Neural progenitor cell (in vitro differentiated cells): ENCODE results near the gene PRDM15. TPM values are rescaled to one million over a fixed set of nuclear protein-coding genes. Genes with fewer than 3 reads are reported as not detected.

Experiments
- DNase-seq: peaks from one replicate; pipeline ENCODE4 v3.0.0-alpha.2; 2016; ENCODE audit warnings: low spot score
- H2AFZ ChIP-seq: fragments of 200-600 bp; sonication (generic); replicated peaks from 2 replicates; pipeline ENCODE4 v1.6.1; 2016; ENCODE audit warnings: antibody characterized with exemption
- H3F3A ChIP-seq: fragments of 200-600 bp; sonication (generic); 2 replicates; pipeline ENCODE4 v1.6.1; 2016; ENCODE audit warnings: antibody characterized with exemption, low read depth
- H3K27ac ChIP-seq: fragments of 200-600 bp; sonication (generic); 2 replicates; pipeline ENCODE4 v1.5.1; 2016; ENCODE audit warnings: mild to moderate bottlenecking
- H3K27me3 ChIP-seq: fragments of 200-600 bp; sonication (generic); 2 replicates; pipeline ENCODE4 v1.6.1; 2016; ENCODE audit warnings: mild to moderate bottlenecking, moderate library complexity
- H3K36me3 ChIP-seq: fragments of 200-600 bp; sonication (generic); 2 replicates; pipeline ENCODE4 v1.5.1; 2016
- H3K4me1 ChIP-seq: fragments of 200-600 bp; sonication (generic); 2 replicates; pipeline ENCODE4 v1.6.1; 2016; ENCODE audit warnings: mixed run types
- H3K4me2 ChIP-seq: fragments of 200-600 bp; sonication (generic); 2 replicates; pipeline ENCODE4 v1.6.1; 2016
- H3K4me3 ChIP-seq: fragments of 200-600 bp; sonication (generic); 2 replicates; pipeline ENCODE4 v1.5.1; 2016
- H3K79me2 ChIP-seq: fragments of 200-600 bp; sonication (generic); 2 replicates; pipeline ENCODE4 v1.6.1; 2016; ENCODE audit warnings: low read depth
- H3K9ac ChIP-seq: fragments of 200-600 bp; sonication (generic); 2 replicates; pipeline ENCODE4 v1.6.1; 2016
- H3K9me3 ChIP-seq: fragments of 200-600 bp; sonication (generic); 2 replicates; pipeline ENCODE4 v1.5.1; 2016; ENCODE audit warnings: low read depth
- H4K20me1 ChIP-seq: fragments of 200-600 bp; sonication (generic); 2 replicates; pipeline ENCODE4 v1.6.1; 2016; ENCODE audit warnings: low read depth
- H3K27ac Mint-ChIP-seq: 3 replicates; pipeline ENCODE4 v1.8.0; 2021; ENCODE audit warnings: mixed read lengths
- H3K27me3 Mint-ChIP-seq: 2 replicates; pipeline ENCODE4 v1.8.0; 2022; ENCODE audit warnings: low read depth, mild to moderate bottlenecking, inconsistent platforms, moderate library complexity, mixed read lengths; ENCODE audit not compliant: insufficient read depth
- H3K36me3 Mint-ChIP-seq: 3 replicates; pipeline ENCODE4 v1.8.0; 2021; ENCODE audit warnings: mixed read lengths
- H3K4me1 Mint-ChIP-seq: 3 replicates; pipeline ENCODE4 v1.8.0; 2021; ENCODE audit warnings: mixed read lengths
- H3K4me3 Mint-ChIP-seq: 3 replicates; pipeline ENCODE4 v1.8.0; 2021; ENCODE audit warnings: mild to moderate bottlenecking, moderate library complexity, mixed read lengths
- H3K9me3 Mint-ChIP-seq: 3 replicates; pipeline ENCODE4 v1.8.0; 2020; ENCODE audit warnings: mixed read lengths
- EZH2 ChIP-seq: fragments of 200-600 bp; sonication (generic); IDR thresholded peaks from 2 replicates; pipeline ENCODE4 v1.6.1; 2017; ENCODE audit warnings: antibody characterized with exemption, mild to moderate bottlenecking, moderate library complexity
- EZH2phosphoT487 ChIP-seq: fragments of 200-600 bp; sonication (generic); IDR thresholded peaks from 2 replicates; pipeline ENCODE4 v1.6.1; 2017; ENCODE audit warnings: antibody characterized with exemption
- total RNA-seq: library from RNA; depleted of rRNA; stranded (reverse); fragments of >200 nt; gene quantifications from 2 replicates; pipeline ENCODE4 v1.2.3, GENCODE V29; 2015; ENCODE audit warnings: low replicate concordance
- TF ChIP-seq, protein P1 (sequence below): fragments of 200-600 bp; sonication (generic); IDR thresholded peaks from 2 replicates; pipeline ENCODE4 v1.5.1; 2017; ENCODE audit warnings: antibody characterized with exemption, mild to moderate bottlenecking

PRDM15 gene
- total RNA-seq, 1 donor from 2014 or later = 9.0 TPM

- Histone ChIP-seq H3K4me2 (no peak overlapping the region), H2AFZ (no peak overlapping the region), H4K20me1 (no peaks in the 10 kb centered on the region), H3K4me1 (no peaks in the 10 kb centered on the region), H3K27ac (no peak overlapping the region), H3K9ac (no peak overlapping the region), H3K9me3 (no peaks in the 10 kb centered on the region), H3K4me3 (no peak overlapping the region), H3K36me3 (no peaks in the 10 kb centered on the region), H3K79me2 (no peaks in the 10 kb centered on the region), H3F3A (peaks cover 2% of the 10 kb centered on the region), H3K27me3 (no peaks in the 10 kb centered on the region)
- Mint-ChIP-seq H3K36me3 (peaks cover 11% of the 10 kb centered on the region), H3K4me3 (no peak overlapping the region), H3K9me3 (no peaks in the 10 kb centered on the region), H3K27me3 (no peaks in the 10 kb centered on the region), H3K4me1 (peaks cover 11% of the 10 kb centered on the region), H3K27ac (peak overlapping the region; percentile 5)
- TF ChIP-seq, protein P1, sequence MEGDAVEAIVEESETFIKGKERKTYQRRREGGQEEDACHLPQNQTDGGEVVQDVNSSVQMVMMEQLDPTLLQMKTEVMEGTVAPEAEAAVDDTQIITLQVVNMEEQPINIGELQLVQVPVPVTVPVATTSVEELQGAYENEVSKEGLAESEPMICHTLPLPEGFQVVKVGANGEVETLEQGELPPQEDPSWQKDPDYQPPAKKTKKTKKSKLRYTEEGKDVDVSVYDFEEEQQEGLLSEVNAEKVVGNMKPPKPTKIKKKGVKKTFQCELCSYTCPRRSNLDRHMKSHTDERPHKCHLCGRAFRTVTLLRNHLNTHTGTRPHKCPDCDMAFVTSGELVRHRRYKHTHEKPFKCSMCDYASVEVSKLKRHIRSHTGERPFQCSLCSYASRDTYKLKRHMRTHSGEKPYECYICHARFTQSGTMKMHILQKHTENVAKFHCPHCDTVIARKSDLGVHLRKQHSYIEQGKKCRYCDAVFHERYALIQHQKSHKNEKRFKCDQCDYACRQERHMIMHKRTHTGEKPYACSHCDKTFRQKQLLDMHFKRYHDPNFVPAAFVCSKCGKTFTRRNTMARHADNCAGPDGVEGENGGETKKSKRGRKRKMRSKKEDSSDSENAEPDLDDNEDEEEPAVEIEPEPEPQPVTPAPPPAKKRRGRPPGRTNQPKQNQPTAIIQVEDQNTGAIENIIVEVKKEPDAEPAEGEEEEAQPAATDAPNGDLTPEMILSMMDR = no peak
- TF ChIP-seq EZH2 = no peak
- no peak for TF ChIP-seq EZH2phosphoT487
- DNase-seq = no peak
Observed at GRCh38 chr21:41819856-41820281, 59.3 kb downstream of the PRDM15 start.

GRCh38 chr21:41819236-41819855 lies 59.8 kb downstream of the PRDM15 start:
- TF ChIP-seq EZH2phosphoT487 (no peak), EZH2 (no peak)
- TF ChIP-seq, protein P1 = no peak
- H3K27ac Mint-ChIP-seq = peak overlapping the region; percentile 60

GRCh38 chr21:41817877-41818855 lies 61.0 kb downstream of the PRDM15 start:
- no peak overlapping the region for H3K27ac Mint-ChIP-seq
- no peaks in the 10 kb centered on the region for H3K27me3 Mint-ChIP-seq
- H3K9me3 Mint-ChIP-seq = no peaks in the 10 kb centered on the region
- no peaks in the 10 kb centered on the region for H3K9me3 ChIP-seq
- no peaks in the 10 kb centered on the region for H3K79me2 ChIP-seq
- peaks cover 11% of the 10 kb centered on the region for H3K4me1 Mint-ChIP-seq
- no peaks in the 10 kb centered on the region for H4K20me1 ChIP-seq
- no peak overlapping the region for H3K9ac ChIP-seq
- H3K4me2 ChIP-seq = no peak overlapping the region
- TF ChIP-seq, protein P1 = no peak
- TF ChIP-seq EZH2 = no peak
- TF ChIP-seq EZH2phosphoT487 = no peak
- no peak overlapping the region for H3K4me3 ChIP-seq
- no peaks in the 10 kb centered on the region for H3K36me3 ChIP-seq
- H3K4me3 Mint-ChIP-seq = no peak overlapping the region
- peaks cover 7% of the 10 kb centered on the region for H3K36me3 Mint-ChIP-seq
- no peaks in the 10 kb centered on the region for H3K27me3 ChIP-seq
- no peak overlapping the region for H3K27ac ChIP-seq
- no peak overlapping the region for H2AFZ ChIP-seq
- H3K4me1 ChIP-seq = no peaks in the 10 kb centered on the region
- H3F3A ChIP-seq = peaks cover 2% of the 10 kb centered on the region
- DNase-seq = peak; percentile 52

More at GRCh38 chr21:41819236-41819855, 59.8 kb downstream of the PRDM15 start:
- no peak overlapping the region for H3K4me2 ChIP-seq
- no peaks in the 10 kb centered on the region for H4K20me1 ChIP-seq
- no peaks in the 10 kb centered on the region for H3K36me3 ChIP-seq
- H3K79me2 ChIP-seq = no peaks in the 10 kb centered on the region
- DNase-seq = no peak
- H3K9me3 ChIP-seq = no peaks in the 10 kb centered on the region
- Mint-ChIP-seq H3K27me3 (no peaks in the 10 kb centered on the region), H3K9me3 (no peaks in the 10 kb centered on the region), H3K36me3 (peaks cover 14% of the 10 kb centered on the region), H3K4me3 (no peak overlapping the region), H3K4me1 (peaks cover 11% of the 10 kb centered on the region)
- peaks cover 2% of the 10 kb centered on the region for H3F3A ChIP-seq
- no peaks in the 10 kb centered on the region for H3K4me1 ChIP-seq
- H3K27me3 ChIP-seq = no peaks in the 10 kb centered on the region
- no peak overlapping the region for H3K27ac ChIP-seq
- H2AFZ ChIP-seq = no peak overlapping the region
- H3K9ac ChIP-seq = no peak overlapping the region
- H3K4me3 ChIP-seq = no peak overlapping the region
